Activated CD8-positive, alpha-beta memory T cell treated with anti-CD3 and anti-CD28 coated beads, Interleukin-2, amount 50 U/mL, for 48 hours (primary cell): ENCODE measurements around the gene OSBP2.
"Not testable (repeated sequence)": the region's sequence is repeated elsewhere in the genome, so short reads cannot be mapped to it uniquely, and the experiment has no call there.

Experiments
- DNase-seq: peaks from one replicate; pipeline ENCODE4 v3.0.0-alpha.2; 2020

OSBP2 gene

DNA sequence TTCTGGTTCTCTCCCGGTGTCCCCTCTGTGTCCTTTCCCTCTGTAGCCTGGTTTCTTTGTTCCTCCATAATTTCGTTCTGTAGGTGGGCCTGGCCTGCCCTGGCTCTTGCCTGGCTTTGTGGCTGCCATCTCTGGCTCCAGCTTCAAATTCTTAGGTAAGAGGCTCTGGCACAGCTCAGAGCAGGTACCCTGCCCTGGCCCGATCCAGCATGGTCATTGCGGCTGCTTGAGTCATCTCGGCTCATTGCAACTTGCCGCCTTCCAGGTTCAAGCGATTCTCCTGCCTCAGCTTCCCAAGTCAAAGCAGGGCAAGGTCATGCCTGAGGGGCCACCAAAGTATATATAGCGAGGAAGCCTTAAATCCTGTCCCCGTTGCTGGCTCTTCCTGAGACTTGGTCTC is 76.0 kb downstream of the OSBP2 start:
- DNase-seq, result no peak

DNA sequence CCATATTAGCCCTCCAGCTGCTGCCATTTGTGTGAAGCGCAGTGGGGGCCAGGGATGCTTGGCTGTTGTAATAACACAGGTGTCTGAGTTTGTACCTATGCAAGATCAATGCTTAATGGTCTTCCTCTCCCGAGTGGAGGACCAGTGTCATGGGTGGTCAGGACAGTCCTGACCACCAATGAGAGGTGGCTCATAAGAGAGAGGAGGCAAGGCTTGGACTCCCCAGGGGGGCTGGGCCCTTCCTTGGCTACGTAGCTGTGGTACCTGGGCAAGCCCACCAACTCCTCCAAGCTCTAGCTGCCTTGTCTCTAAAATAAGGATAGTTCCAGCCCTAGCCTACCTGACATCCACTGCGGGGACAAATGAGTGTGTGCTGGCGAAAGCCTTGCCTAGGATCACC is 79.2 kb downstream of the OSBP2 start:
- no peak for DNase-seq

DNA sequence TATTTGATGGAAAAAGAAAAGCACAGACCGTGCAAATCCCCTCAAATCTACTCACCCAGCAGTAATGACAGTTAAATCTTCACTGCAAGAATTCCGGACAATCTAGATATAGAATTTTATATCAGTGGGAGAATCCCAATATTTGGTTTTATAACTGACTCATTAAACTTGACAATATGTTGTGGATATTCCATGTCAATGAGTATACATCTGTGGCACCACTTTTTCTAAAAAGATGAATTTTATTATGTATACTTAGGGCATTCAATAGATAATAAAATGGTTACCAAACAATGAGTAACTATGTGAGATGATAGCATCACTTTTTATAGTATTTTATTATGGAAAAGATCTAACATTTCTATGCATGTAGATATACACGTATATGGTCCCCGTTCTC is 79.9 kb downstream of the OSBP2 start:
- DNase-seq, result no peak

DNA sequence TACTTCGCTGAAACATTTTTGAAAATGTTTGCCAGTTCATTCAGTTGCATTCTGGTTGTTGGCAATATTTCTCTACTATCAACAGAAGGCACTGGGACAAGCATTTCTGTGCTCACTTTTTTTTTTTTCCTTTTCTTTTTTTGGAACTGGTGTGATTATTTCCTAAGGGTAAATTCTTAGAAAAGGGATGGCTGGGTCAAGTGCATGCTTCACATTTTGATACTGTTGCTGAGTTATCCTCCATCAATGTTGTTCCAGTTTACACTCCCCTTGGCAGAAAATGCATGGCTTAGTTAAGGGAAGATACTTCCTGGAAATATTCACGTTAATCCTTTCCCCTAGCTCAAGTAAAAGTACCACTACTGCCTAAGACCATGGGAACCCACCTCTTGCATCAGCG is 81.8 kb downstream of the OSBP2 start:
- no peak for DNase-seq

DNA sequence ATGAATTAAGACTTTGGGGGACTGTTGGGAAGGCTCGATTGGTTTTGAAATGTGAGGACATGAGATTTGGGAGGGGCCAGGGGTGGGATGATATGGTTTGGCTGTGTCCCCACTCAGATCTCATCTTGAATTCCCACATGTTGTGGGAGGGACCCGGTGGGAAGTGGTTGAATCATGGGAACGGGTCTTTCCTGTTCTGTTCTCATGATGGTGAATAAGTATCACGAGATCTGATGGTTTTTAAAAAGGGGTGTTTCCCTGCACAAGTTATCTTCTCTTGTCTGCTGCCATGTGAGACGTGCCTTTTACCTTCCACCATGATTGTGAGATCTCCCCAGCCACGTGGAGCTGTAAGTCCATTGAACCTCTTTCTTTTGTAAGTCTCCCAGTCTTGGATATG is 82.5 kb downstream of the OSBP2 start:
- DNase-seq, result not testable (repeated sequence)

DNA sequence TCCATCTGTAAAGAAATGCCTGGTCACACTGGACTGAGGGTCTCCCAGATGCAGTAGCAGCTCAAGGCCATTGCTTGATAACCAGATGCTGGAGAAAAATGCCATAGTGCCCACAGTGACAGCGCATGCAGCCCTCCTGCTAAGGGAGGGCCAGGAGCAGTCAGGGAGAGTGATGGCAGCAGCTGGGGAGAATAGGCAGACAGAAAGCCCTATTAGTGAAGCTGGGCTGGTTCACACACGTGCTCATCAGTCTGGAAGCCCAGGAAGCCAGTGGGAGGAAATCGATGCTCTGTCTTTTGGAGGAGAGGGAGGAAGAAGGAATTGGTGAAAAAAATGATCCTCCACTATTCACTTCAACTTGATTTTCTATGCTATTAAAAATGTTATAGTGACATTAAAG is 82.9 kb downstream of the OSBP2 start:
- DNase-seq, result no peak

DNA sequence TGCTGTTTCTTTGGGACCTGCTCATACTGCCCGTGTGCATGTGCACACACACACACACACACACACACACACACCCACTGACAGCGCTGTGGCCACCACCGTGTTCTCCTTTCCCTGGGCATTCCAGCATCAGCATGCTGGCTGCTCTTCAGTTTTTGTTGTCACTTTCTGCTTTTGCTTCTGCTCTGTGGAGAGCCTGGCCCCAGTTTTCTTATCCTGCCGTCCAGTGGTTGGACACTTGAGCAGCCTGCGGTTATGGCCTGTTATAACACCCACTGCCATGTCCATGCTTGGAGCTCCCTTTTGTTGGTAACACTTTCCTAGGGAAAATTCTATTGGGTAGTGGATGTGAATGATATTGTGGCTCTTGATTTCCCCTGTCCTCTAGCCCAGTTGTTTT is 83.6 kb downstream of the OSBP2 start:
- no peak for DNase-seq

DNA sequence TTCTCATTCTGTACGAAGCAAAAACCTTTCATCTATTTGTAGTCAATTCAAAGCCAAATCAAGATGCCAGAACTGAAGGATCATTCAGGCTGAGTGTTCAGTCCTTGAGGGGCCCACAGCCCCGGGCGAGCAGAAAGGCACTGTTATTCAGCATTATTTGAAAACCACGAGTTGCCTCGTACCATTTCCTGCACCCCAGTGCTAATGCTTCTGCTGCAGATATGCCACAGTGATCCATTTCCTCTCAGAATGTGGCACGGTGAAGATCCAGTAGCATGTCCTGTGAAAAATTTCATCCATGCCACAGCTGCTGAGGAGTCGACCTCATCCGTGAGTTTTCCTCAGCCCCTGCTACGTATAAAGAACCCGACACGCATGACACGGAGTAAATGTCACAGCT is 85.4 kb downstream of the OSBP2 start:
- DNase-seq, result no peak

DNA sequence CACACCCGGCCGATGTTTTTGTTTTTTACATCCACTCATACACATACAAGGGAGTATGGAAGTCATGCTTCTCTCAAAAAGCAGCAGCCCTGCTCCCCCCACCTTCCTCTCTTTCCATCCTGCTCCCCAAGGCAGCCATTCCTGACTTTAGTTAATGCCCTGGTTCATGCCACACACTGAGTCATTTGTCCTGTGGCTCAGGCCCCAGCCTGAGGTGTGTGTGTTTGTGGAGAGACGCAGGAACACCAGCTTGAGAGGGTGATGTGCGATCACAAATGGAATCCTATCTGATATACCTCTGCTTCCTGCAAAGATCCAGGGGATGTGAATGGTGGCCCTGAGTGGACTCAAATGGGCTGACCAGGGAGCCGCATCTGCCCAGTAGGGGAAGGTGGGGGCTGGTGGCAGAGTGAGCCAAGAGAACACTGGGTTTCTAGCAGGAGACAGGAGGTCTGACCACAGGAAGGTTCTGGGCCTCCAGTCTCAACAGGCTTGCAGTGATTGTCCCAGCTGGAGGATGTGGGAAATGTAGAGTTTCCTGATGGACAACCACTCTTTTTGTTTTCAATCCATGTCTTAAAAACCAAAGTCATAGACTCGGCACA is 86.7 kb downstream of the OSBP2 start:
- DNase-seq, result no peak

DNA sequence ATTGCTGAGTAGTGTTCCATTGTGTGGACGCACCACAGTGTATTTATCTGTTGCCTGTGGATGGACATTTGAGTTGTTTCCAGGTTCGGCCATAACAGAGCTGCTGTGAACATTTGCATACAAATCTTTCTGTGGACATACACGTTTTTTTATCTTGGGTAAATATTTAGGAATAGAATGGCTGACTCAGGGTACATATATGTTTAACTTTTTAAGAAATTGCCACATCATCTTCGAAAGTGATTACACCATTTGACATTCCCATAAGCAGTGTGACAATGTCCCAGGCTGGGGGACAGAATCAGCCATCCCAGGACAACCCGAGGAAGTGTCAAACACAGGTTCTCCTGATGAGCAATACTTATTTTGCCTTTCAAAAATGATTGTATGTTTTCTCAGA is 87.9 kb downstream of the OSBP2 start:
- no peak for DNase-seq

DNA sequence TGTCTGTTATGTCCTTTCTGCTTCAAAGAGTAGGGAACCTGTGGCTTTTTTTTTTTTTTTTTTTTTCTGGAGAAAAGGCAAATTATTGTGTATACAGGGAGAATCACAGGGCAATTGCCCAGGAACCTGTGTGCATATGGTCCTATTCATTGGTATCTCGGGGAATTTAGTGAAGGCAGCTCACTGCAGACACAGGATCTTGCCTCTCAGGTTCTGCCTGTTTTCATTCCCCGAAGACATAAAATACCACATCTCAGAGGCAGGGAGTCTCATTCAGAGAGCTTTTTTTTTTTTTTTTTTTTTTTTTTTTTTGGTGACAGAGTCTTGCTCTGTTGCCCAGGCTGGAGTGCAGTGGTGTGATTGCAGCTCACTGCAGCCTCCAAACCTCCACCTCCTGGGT is 88.3 kb downstream of the OSBP2 start:
- no peak for DNase-seq

DNA sequence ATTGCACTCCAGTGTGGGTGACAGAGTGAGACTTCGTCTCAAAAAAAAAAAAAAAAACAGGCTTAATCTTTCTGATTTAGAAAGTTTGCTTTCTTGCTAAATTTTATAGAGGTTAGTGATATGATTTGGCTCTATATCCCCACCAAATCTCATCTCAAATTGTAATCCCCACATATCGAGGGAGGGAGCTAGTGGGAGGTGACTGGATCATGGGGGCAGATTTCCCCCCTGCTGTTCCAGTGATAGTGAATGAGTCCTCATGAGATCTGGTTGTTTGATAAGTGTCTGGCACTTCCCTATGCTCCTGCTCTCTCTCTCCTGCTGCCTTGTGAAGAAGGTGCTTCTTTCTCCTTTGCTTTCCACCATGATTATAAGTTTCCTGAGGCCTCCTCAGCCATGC is 90.9 kb downstream of the OSBP2 start:
- no peak for DNase-seq

DNA sequence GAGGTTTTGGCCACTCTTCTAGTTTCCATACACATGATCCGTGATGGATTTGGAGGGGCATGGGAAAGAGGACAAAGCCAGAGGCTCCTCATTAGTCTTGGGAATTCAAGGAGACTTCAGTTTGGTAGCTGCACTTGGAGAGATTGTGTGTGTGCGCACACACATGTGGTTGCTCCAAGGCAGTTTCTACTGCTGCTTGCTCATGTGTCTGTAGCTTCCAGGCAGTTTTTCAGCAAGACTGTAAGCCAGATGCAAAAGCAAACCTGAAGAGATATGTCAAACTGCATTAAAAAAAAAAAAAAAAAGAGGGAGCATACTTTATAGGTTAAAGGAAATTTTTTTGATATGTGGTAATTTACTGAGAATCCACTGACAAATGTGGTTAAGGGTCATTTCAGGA is 95.7 kb downstream of the OSBP2 start:
- DNase-seq, result no peak

DNA sequence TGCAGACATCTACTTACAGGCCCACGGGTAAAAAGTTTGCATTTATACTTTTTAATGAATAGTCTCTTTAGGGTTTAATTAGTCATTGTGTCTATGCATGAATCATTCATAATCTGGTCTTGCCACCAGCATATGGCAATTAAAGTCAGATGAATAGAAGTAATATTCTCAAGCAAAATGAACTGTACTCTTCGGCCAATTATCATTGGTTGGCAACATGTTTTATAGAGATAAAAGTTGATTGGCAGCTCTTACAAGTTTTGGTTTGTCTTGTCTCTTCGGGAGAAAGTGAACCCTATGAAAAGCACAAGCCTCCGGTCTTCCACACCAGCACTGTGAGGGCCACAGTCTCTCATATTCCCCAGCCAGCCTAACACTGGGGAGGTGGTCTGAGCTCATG is 97.8 kb downstream of the OSBP2 start:
- DNase-seq, result no peak

DNA sequence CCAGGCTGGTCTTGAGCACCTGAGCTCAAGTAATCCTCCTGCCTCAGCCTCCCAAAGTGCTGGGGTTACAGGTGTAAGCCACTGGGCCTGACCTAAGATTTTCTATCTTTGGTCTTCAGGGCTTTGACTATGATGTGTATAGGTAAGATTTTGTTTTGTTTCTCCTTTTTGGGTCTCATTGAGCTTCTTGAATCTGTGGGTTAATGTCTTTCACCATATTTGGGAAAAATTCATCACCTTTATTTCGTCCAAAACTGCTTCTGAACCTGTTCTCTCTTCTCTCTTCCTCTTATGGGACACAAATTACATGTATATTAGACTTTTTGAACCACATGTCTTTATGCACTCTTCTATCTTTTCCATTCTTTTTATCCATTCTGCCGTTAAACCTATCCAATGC is 100.4 kb downstream of the OSBP2 start:
- no peak for DNase-seq

DNA sequence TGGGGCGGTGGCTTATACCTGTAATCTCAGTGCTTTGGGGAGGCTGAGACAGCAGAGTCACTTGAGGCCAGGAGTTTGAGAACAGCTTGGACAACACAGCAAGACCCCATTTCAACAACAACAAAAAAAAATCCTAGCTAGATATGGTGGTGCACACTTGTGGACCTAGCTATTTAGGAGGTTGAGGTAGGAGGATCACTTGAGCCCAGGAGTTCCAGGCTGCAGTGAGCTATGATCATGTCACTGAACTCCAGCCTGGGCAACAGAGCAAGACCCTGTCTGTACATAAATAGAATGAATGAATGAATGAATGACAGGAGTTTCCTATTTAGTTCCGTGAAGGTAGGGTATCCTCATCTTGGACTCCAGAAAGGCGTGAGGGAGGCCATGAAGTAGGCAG is 107.0 kb downstream of the OSBP2 start:
- no peak for DNase-seq

DNA sequence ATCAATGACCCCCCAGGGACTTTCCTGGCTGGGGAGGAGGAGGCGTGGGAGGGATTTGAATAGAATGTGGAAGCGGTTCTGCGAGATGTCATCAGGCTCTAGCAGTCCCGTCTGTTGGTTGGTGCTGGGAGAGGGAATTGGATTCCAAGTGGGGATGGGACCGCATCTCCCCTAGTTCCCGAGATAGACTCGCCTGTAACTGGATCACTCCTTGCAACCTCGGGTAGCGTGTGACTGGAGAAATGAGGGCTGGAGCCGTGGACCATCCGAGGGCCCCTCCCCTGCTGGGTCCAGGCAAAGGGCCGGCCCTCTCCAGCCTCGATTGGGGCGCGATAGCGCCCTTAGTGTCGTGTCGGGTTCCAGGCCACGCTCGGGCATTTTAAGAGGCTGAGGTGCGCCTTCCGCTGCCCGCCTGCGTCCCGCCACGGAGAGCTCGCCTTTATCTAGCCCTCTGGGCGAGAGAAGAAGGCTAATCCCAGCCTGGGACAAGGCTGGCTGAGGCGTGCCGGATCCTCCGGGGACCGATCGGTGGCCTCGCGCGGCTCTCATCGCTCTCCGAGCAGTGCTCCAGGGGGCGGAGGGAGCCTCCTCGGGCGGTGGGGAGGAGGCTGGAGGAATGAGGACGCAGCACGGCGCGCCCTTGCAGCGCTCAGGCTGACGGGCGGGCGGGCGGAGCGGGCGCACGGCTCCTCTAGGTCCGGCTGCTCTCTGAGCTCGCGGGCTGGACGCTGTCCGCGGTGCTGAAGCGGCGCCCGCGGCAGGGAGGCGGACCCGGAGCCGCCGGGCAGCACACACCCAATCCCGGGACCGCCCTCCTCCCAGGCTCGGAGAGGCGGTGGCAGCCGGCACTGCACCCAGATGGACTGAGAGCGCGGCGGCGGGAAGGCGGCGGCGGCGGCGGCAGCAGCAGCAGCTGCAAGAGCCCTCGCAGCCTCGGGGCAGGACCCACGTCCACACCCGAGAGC is 107.8 kb downstream of the OSBP2 start:
- DNase-seq, result peak; percentile 86

DNA sequence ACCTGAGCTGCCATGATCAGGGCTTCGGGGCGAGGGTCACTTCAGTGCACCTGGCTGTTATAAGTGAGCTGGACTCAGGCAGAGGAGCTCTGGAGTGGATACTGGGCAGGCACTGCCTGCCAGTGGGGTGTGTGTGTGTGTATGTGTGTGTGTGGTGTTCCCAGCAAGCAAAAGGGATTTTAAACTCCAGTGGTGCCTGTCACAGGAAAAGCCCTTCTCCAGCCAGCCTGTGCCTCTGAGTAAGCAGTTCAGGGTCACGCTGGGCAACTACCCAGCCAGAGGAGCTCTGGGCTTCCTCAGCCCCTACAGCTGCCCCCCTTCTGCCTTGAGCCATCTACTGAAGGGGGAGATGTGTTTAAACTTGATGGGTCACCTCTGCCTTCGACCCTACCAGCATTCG is 109.0 kb downstream of the OSBP2 start:
- DNase-seq, result no peak

DNA sequence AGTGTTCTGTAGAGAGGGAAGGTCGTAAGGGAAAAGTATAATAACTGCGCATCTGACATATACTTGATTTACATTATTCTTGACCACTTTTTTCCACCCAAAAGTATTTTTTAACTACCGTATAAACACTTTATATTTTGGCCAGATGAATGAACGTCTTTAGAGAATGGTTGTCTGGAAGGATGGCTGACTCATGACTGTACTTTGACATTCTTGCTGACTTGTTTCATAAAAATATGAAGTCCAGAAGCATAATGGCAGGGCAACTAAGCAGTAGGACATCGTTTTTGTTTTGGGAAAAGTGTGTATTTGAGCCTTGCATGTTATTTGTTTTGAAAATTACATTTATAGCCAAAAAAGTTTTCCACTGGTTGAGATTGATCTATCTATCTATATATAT is 110.0 kb downstream of the OSBP2 start:
- no peak for DNase-seq

DNA sequence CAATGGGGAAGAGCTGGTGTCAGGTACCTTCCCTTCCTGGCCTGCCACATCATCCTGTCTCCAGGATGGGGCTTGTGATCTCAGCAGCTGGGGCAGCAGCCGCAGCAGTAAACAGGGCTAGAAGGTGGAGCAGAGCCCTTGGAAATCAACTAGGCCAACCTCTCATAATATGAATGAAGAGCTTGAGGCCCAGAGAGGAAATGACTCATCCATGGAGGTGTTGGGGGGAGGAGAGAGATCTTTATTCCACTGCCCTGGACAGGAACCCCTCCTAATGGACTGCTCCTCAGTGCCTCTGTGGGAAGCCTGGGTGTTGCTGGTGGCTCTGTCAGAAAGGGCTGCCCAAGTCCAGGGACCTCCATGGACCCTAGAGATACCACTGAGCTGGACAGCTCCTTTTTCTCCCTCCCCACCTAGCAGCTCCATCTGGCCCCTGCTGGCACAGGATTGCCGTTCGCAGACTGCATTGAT is 111.8 kb downstream of the OSBP2 start:
- DNase-seq, result no peak

DNA sequence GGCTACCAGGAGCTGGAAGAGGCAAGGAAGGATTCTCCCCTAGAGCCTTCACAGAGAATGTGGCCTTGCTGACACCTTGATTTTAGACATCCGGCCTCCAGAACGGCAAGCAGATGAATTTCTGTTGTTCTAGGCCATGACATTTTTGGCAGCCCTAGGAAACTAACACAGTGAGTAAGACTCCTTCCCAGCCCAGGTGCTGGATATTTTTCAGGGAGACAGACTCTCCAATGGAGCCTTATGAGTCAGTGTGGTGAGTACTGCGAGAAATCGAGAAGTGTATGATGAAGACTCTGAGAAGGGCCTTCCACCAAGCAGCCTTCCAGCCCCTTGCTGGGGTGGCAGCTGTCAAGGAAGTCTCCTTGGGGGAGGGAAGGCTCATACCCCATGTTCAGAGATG is 114.4 kb downstream of the OSBP2 start:
- DNase-seq, result no peak

DNA sequence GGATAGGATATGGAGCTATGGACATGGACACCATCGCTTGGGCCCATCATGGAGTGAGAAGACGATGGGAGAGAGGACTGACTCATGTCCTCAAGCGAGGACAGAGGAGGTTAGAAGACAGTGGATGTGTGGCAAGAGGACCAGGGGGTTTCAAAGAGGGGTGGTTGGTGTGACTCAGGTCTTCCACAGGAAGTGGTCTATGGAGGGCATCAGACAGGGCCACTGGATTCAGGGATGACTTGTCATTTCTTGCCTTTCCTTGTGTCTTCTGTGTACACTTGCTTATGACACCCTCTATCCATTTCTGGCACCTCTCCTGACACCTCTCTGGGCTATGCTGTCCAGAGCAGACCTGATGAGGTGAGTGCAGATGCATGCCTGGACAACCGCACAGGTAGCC is 115.4 kb downstream of the OSBP2 start:
- no peak for DNase-seq

DNA sequence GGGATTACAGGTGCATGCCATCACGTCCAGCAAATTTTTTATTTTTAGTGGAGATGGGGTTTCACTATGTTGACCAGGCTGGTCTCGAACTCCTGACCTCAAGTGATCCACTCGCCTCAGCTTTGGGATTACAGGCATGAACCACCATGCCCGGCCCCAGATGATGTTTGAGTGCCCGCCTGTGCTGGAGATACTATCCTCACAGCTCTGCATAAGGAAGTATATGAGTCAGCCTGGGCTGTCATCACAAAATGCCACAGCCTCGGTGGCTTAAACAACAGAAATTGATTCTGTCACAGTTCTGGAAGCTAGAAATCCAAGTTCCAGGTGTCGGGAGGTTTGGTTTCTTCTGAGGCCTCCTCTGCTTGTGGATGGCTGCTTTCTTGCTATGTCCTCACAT is 119.3 kb downstream of the OSBP2 start:
- no peak for DNase-seq

DNA sequence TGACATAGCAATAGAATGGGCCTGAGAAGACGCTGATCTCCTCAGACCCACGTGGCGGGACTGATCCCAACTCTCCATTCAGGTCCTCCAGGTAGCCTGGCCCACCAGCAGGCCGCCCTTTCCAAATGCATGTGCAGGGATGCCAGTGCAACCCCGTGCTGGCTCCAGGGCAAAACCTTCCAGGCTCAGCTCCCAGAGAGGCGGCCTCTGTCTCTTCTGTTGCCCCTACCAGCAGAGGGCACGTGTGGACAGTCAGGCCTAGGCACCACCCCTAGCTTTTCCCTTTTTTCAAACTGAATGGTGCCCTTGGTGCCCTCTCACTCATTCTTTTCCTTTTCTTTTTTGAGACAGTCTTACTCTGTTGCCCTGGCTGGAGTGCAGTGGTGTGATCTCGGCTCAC is 121.7 kb downstream of the OSBP2 start:
- no peak for DNase-seq

DNA sequence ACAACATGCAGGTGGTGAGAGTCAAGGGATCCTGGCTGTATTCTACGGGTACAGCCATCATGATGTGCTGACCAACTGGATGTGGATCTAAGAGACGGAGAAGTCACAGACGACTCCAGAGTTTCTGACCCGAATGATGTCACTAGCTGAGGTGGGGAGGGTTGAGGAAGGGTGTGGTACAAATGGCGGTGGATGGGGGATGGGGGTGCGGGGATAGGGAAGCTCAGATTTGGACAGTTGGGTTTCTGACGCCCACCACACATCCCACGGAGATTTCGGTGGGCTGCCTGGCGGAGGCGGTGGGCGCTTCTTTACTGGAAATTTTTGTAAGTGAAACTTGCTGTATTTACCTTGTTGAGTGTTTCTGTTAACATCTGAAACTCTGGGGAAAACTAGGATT is 126.7 kb downstream of the OSBP2 start:
- no peak for DNase-seq
